SH-SY5Y (cell line): Measurements from ENCODE around the gene ODAD3.

Source experiments
- GATA2 ChIP-seq: IDR thresholded peaks from 2 replicates; pipeline ENCODE4 v1.6.1; 2011; ENCODE audit warnings: mild to moderate bottlenecking, low read depth, low read length
- GATA3 ChIP-seq: IDR thresholded peaks from 2 replicates; pipeline ENCODE4 v1.6.1; 2011; ENCODE audit warnings: low read depth, mild to moderate bottlenecking, low read length, moderate library complexity

- TF ChIP-seq GATA2 = no peak
- TF ChIP-seq GATA3 = no peak
Observed at GRCh38 chr19:11447347-11448262, 12.7 kb upstream of the ODAD3 start.
